CD4-positive, alpha-beta T cell treated with Interleukin-15 for 4 hours (primary cell): ENCODE results near the gene PITX2.

Source experiments
- DNase-seq: peaks from one replicate; pipeline ENCODE4 v3.0.0-alpha.2; 2020; ENCODE audit warnings: low spot score

Gene PITX2

GRCh38 chr4:110622841-110623717, at the start of gene PITX2:
Gene PITX2, minus strand, starts transcription at chr4:110623077. Its CDS starts 617 bp downstream, at chr4:110622460.
- DNase-seq, result no peak

- DNase-seq, result no peak
Measured at GRCh38 chr4:110671679-110672078, 48.8 kb upstream of the PITX2 start.

- DNase-seq, result no peak
Measured at GRCh38 chr4:110669663-110670062, 46.8 kb upstream of the PITX2 start.

GRCh38 chr4:110668463-110669235, 45.8 kb upstream of the PITX2 start:
- no peak for DNase-seq

- DNase-seq, result no peak
Measured at GRCh38 chr4:110667670-110668069, 44.8 kb upstream of the PITX2 start.

- DNase-seq, result no peak
Measured at GRCh38 chr4:110666030-110666429, 43.2 kb upstream of the PITX2 start.

GRCh38 chr4:110663738-110664444, 41.0 kb upstream of the PITX2 start:
- no peak for DNase-seq

- DNase-seq, result no peak
Measured at GRCh38 chr4:110663206-110663605, 40.3 kb upstream of the PITX2 start.

- no peak for DNase-seq
Measured at GRCh38 chr4:110660755-110661154, 37.9 kb upstream of the PITX2 start.

GRCh38 chr4:110654254-110654635, 31.4 kb upstream of the PITX2 start:
- DNase-seq, result no peak

GRCh38 chr4:110653321-110654253, 30.7 kb upstream of the PITX2 start:
- no peak for DNase-seq

- DNase-seq, result no peak
Measured at GRCh38 chr4:110644008-110644407, 21.1 kb upstream of the PITX2 start.

GRCh38 chr4:110643096-110643495, 20.2 kb upstream of the PITX2 start:
- no peak for DNase-seq

GRCh38 chr4:110641218-110641617, 18.3 kb upstream of the PITX2 start:
- DNase-seq, result no peak

GRCh38 chr4:110640576-110640975, 17.7 kb upstream of the PITX2 start:
- no peak for DNase-seq

- DNase-seq, result no peak
Measured at GRCh38 chr4:110639207-110640090, 16.6 kb upstream of the PITX2 start.

- no peak for DNase-seq
Measured at GRCh38 chr4:110638089-110638746, 15.3 kb upstream of the PITX2 start.

- DNase-seq, result no peak
Measured at GRCh38 chr4:110637408-110638088, 14.7 kb upstream of the PITX2 start.

- no peak for DNase-seq
Measured at GRCh38 chr4:110636680-110637407, 14.0 kb upstream of the PITX2 start.
